Suprapubic skin (tissue), 4 donors: ENCODE measurements around the gene NAALADL2.

Experiments
- EP300 ChIP-seq: sonication (generic); formaldehyde crosslinking; IDR thresholded peaks from one replicate; pipeline ENCODE4 v1.6.1; 2017; ENCODE audit warnings: antibody characterized with exemption
- POLR2A ChIP-seq, 2 donors: fragments of 450-650 bp; IDR thresholded peaks; one replicate each; pipeline ENCODE4 v1.6.1; 2017; ENCODE audit warnings: antibody characterized with exemption in 2 of 2, mild to moderate bottlenecking in 2 of 2, moderate library complexity in 2 of 2
- POLR2AphosphoS5 ChIP-seq, 3 donors: sonication (generic); formaldehyde crosslinking; IDR thresholded peaks; one replicate each; pipeline ENCODE4 v1.6.1; 2017; ENCODE audit warnings: antibody characterized with exemption in 3 of 3
- TF ChIP-seq, protein P1 (sequence below), 2 donors: fragments of 200-600 bp in 1 of 2; fragments of 450-650 bp in 1 of 2; sonication (generic) in 1 of 2; IDR thresholded peaks; one replicate each; pipeline ENCODE4 v1.5.1; 2016 to 2019; ENCODE audit warnings: antibody characterized with exemption in 2 of 2, mild to moderate bottlenecking in 1 of 2, moderate library complexity in 1 of 2

GRCh38 chr3:175526191-175526590 is 667.1 kb downstream of the NAALADL2 start:
- TF ChIP-seq, protein P1, sequence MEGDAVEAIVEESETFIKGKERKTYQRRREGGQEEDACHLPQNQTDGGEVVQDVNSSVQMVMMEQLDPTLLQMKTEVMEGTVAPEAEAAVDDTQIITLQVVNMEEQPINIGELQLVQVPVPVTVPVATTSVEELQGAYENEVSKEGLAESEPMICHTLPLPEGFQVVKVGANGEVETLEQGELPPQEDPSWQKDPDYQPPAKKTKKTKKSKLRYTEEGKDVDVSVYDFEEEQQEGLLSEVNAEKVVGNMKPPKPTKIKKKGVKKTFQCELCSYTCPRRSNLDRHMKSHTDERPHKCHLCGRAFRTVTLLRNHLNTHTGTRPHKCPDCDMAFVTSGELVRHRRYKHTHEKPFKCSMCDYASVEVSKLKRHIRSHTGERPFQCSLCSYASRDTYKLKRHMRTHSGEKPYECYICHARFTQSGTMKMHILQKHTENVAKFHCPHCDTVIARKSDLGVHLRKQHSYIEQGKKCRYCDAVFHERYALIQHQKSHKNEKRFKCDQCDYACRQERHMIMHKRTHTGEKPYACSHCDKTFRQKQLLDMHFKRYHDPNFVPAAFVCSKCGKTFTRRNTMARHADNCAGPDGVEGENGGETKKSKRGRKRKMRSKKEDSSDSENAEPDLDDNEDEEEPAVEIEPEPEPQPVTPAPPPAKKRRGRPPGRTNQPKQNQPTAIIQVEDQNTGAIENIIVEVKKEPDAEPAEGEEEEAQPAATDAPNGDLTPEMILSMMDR (IDR thresholded peaks at IDR 0.05): no peak
- TF ChIP-seq EP300: no peak
- no peak for TF ChIP-seq POLR2A (IDR thresholded peaks at IDR 0.05)
- TF ChIP-seq POLR2AphosphoS5 (IDR thresholded peaks at IDR 0.05): no peak
